Fibroblast of lung (primary cell): Measurements from ENCODE around the gene SETBP1.

Experiments used
- EZH2 ChIP-seq: IDR thresholded peaks from 2 replicates; pipeline ENCODE4 v1.5.1; 2012; ENCODE audit warnings: low read length, control low read depth, mild to moderate bottlenecking; ENCODE audit errors: missing control alignments
- TF ChIP-seq, protein P1 (sequence below), 2 donors: IDR thresholded peaks in 1 of 2; conservative IDR thresholded peaks in 1 of 2; 1 replicate in 1 of 2; 2 replicates in 1 of 2; pipeline ENCODE4 v1.5.1; 2011 to 2012; ENCODE audit warnings: low read length in 2 of 2, control low read depth in 1 of 2, inconsistent platforms in 1 of 2, low read depth in 1 of 2, mild to moderate bottlenecking in 1 of 2

DNA sequence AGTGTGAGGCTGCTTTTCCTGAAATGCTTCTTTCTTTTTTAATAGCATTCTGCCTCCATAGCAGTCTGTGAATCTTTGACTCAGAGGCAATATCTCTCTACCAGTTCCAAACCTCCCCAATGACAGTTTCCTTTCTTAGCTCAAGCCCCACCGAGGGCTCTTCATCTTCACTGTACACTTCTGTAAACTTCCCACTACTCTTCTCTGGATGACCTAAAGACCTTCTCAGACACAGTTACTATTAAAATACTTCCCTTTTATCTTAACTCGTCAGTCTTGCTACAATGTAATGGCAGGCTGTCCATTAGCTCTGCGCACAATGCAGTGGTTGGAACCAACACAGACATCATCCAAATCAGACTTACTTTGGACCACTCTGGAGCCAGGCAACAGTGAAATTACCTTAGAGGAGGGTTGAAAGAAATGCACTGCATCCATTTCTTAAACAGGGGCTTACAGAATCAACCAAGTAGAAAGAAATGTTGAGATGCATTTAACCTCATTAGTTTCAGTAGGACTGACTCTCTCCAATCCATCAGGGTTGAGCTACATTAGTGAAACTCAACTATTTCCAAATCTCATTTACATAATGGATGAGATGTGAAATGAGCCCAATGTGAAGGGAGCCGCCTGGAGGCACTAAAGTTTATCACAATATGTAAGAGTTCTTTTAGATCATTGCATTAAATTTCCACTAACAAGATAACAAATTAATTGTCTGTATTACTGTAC lies 343.8 kb downstream of the SETBP1 start:
- TF ChIP-seq, protein P1, sequence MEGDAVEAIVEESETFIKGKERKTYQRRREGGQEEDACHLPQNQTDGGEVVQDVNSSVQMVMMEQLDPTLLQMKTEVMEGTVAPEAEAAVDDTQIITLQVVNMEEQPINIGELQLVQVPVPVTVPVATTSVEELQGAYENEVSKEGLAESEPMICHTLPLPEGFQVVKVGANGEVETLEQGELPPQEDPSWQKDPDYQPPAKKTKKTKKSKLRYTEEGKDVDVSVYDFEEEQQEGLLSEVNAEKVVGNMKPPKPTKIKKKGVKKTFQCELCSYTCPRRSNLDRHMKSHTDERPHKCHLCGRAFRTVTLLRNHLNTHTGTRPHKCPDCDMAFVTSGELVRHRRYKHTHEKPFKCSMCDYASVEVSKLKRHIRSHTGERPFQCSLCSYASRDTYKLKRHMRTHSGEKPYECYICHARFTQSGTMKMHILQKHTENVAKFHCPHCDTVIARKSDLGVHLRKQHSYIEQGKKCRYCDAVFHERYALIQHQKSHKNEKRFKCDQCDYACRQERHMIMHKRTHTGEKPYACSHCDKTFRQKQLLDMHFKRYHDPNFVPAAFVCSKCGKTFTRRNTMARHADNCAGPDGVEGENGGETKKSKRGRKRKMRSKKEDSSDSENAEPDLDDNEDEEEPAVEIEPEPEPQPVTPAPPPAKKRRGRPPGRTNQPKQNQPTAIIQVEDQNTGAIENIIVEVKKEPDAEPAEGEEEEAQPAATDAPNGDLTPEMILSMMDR (conservative IDR thresholded peaks at IDR 0.05 in 1 of 2, IDR thresholded peaks at IDR 0.05 in 1 of 2; ENCODE audit: low read depth in 1 of 2, low read length in 2 of 2): no peak
- no peak for TF ChIP-seq EZH2
